Activated CD4-positive, alpha-beta T cell treated with anti-CD3 and anti-CD28 coated beads for 1 hour (primary cell): ENCODE results near the gene CHST13.
A peak's percentile ranks its signal among the peaks of the same experiment; 100 is the strongest.

Source experiments
- DNase-seq: peaks from one replicate; pipeline ENCODE4 v3.0.0-alpha.2; 2020

The CHST13 gene

GRCh38 chr3:126510308-126510910, 13.5 kb upstream of the CHST13 start:
- no peak for DNase-seq

GRCh38 chr3:126511291-126511690, 12.7 kb upstream of the CHST13 start:
- no peak for DNase-seq

GRCh38 chr3:126512026-126512425, 11.9 kb upstream of the CHST13 start:
- no peak for DNase-seq

- no peak for DNase-seq
Measured at GRCh38 chr3:126512916-126513650, 10.9 kb upstream of the CHST13 start.

DNA sequence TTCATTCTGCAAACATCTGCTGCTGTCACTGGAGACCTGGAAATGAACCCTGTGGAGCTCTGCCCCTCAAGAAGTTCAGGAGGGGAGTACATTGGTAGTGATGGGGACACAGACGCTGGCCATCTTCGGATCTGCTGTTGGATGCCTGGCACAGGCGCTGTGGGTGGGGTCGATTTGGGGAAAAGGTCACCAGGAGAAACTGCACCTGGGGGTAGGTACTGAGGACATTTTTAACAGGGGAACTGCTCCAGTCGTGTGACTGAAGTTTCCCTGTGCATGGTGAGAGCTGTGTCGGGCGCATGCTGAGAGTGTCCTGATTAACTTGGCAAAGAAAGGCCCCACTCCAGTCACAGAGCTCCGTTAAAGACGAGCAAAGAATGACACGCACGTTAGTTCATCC, 9.8 kb upstream of the CHST13 start:
- DNase-seq: no peak

GRCh38 chr3:126515066-126515706, 8.8 kb upstream of the CHST13 start:
- no peak for DNase-seq

GRCh38 chr3:126516152-126516935, 7.6 kb upstream of the CHST13 start:
- no peak for DNase-seq

- no peak for DNase-seq
Measured at GRCh38 chr3:126516936-126517290, 7.0 kb upstream of the CHST13 start.

DNA sequence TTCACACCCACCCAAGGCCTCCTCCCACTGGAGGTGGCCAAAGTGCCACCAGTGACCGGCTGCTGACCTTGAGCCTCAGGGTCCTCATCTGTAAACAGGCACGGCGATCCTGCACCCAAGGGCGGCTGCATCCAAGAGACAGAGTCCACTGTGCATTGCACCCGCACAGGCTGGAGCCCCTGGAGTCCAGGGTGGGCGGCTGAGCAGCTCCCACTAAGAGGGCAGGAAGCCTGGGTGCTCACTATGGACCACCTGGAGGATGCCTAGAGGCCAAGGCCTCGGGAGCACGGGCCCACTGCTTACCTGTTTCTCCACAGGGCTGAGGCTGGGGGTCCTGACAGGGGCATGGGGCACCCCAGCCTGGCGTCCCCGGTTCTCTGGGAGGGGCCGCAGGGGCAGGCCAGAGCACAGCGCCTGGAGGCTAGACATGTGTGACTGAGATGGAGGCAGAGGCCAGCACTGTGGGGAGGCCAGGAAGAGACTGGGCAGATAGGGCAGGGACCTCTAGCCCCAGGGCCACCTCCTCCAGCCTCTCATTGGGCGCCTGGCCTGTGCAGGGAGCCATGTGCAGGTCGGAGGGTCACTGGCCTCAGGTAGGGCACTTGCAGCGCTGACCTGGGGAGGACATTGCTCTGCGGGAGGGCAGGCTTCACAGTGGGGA, 6.5 kb upstream of the CHST13 start, which contains the start of gene UROC1:
UROC1 (minus strand) TSS at position 483 of the 661 bp plus-strand sequence; CDS start at position 429, 54 bp downstream.
- no peak for DNase-seq

DNA sequence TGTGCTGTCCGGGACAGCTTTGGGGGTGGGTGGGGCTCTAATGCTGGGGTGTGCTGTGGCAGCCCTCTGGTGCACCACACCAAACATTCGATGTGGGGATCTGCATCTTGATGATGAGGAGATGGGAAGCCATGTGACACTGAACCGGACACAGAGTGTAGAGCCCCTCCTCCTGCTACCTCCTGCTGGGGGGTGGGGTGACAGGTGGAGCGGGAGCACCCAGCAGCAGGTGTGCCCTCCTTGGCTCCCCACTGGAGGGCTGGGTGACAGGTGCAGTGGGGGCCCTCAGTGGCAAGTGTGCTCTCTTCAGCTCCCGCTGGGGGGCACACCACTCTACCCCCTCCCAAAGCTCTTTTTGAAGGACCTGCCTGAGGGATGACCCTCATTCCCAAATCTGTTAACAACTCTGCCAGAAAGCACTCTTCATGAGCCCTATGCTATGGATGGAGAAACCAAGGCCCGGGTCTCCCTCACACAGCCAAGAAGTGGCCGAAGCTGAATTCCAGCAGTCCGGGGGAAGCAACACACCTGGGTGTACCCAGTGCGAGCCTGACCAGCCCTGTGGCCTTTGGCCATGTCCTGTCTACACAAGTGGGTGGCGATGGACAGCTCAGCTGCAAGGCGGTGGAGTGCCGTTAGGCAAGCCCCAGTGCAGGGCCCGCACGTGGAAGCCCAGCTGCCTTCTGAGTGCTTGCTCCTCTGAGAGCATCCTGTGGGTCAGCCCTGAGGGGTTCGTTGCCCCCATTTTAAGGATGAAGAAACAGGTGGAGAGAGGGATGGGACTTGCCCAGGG, 5.8 kb upstream of the CHST13 start:
- no peak for DNase-seq

- DNase-seq: no peak
Measured at GRCh38 chr3:126518779-126519177, 5.2 kb upstream of the CHST13 start.

GRCh38 chr3:126519506-126520455, 4.2 kb upstream of the CHST13 start:
- DNase-seq: no peak

DNA sequence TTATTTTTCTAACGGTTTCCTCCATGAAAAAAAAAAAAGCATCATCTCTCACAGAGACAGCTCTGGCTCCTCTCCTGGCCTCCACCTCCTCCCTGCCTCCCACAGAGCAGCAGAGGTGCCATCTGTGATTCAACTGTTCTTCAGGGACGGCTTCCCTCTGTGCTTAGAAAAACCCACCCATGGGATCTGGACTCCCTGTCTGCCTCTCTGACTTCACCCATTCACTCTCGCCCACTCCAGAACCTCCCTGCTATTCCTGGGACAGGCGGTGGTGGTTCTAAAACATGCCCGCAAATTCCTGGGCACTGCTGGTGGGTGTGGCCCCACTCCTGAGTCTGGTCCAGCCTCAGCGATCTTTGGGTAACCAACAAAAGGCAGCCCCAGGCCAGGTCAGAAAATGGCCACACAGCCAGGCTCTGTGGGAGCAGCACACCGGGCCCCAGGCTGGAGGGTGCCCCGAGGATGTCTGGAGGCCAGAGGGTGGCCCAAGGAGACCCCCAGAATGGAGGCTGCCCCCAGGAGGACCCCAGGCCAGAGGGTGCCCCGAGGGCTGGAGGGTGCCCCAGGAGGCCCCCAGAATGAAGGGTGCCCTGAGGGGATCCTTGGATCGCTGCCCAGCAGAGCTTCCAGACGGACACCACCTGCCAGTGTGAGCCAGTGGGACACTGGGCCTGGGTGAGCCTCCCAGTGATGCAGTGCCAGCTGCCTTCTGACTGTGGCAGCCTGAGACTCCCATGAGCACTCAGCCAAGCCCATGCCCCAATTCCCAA, 2.6 kb upstream of the CHST13 start:
- DNase-seq: no peak

- peak; percentile 16 for DNase-seq
Measured at GRCh38 chr3:126522363-126522788, 1.6 kb upstream of the CHST13 start.

GRCh38 chr3:126524429-126524988, 554 bp downstream of the CHST13 start:
- no peak for DNase-seq

- DNase-seq: no peak
Measured at GRCh38 chr3:126525091-126525852, 1.3 kb downstream of the CHST13 start.

- no peak for DNase-seq
Measured at GRCh38 chr3:126525853-126526667, 2.1 kb downstream of the CHST13 start.

GRCh38 chr3:126526668-126527005, 2.7 kb downstream of the CHST13 start:
- DNase-seq: no peak
